GM12878 (cell line): ENCODE data around the gene STK32B. TPM values are rescaled to one million over a fixed set of nuclear protein-coding genes. Genes with fewer than 3 reads are reported as not detected.

ENCODE experiments used
- ATAC-seq: fragments of 200-7000 bp; cut with Tn5 transposase; 3 replicates; pipeline ENCODE4 v1.9.1; 2020; ENCODE audit warnings: mild to moderate bottlenecking, moderate library complexity
- BruUV-seq: library from RNA; stranded (reverse); fragments of 400-500 nt; replicated peaks from 2 replicates; lab custom pipeline; 2021; lab: Mats Ljungman, UMichigan
- CTCF ChIA-PET: fragments of 300-600 bp; sonication (Branson Sonifier 250); formaldehyde crosslinking; extraction: SDS; loops from one replicate; lab custom pipeline; 2021; ENCODE audit warnings: inconsistent platforms; lab: Yijun Ruan, JAX
- POLR2A ChIA-PET: fragments of 350-600 bp; formaldehyde crosslinking; extraction: SDS; loops from one replicate; lab custom pipeline; 2021; ENCODE audit warnings: inconsistent platforms; lab: Charles Lee
- RAD21 ChIA-PET: fragments of 300-600 bp; sonication (Branson Sonifier 250); formaldehyde crosslinking; loops from one replicate; lab custom pipeline; 2023; ENCODE audit warnings: antibody characterized with exemption; ENCODE audit not compliant: unreplicated experiment; lab: Charles Lee
- SMC1A ChIA-PET: fragments of 300-600 bp; sonication (Branson Sonifier 250); formaldehyde crosslinking; loops from one replicate; lab custom pipeline; 2023; ENCODE audit not compliant: unreplicated experiment, uncharacterized antibody; lab: Charles Lee
- DNase-seq: peaks from one replicate; pipeline ENCODE4 v3.0.0-alpha.2; 2011; ENCODE audit warnings: low read depth, low spot score
- FAIRE-seq: peaks from 3 replicates; lab custom pipeline; 2011; peaks lifted over from hg19 to GRCh38; lab: Jason Lieb, UNC
- H2AFZ ChIP-seq: 2 replicates; pipeline ENCODE4 v1.6.0; 2011; ENCODE audit warnings: low read depth, low read length, control low read depth; ENCODE audit not compliant: control insufficient read depth
- H3K27ac ChIP-seq: 2 replicates; pipeline ENCODE4 v1.5.1; 2011; ENCODE audit warnings: control low read depth; ENCODE audit not compliant: control insufficient read depth, insufficient read depth
- H3K27me3 ChIP-seq, 2 experiments: replicated peaks in 1 of 2; 2 replicates each; pipeline versions ENCODE4 v1.6.0 to v1.6.1; 2011; ENCODE audit warnings: low read length in 1 of 2; ENCODE audit not compliant: control insufficient read depth in 2 of 2, insufficient read depth in 2 of 2
- H3K36me3 ChIP-seq, 2 experiments: 2 replicates each; pipeline ENCODE4 v1.5.1; 2011; ENCODE audit warnings: low read length in 1 of 2; ENCODE audit not compliant: control insufficient read depth in 2 of 2, insufficient read depth in 2 of 2
- H3K4me1 ChIP-seq: 2 replicates; pipeline ENCODE4 v1.6.1; 2011; ENCODE audit warnings: mild to moderate bottlenecking, low read length, moderate library complexity, mixed read lengths; ENCODE audit not compliant: control insufficient read depth, insufficient read depth
- H3K4me2 ChIP-seq: 2 replicates; pipeline ENCODE4 v1.6.0; 2011; ENCODE audit warnings: control low read depth; ENCODE audit not compliant: control insufficient read depth, insufficient read depth
- H3K4me3 ChIP-seq: fragments of 200-600 bp; sonication (generic); 2 replicates; pipeline ENCODE4 v1.5.1; 2016
- H3K79me2 ChIP-seq: 2 replicates; pipeline ENCODE4 v1.6.0; 2011; ENCODE audit warnings: low read length; ENCODE audit not compliant: control insufficient read depth, insufficient read depth
- H3K9ac ChIP-seq: 2 replicates; pipeline ENCODE4 v1.8.0; 2011; ENCODE audit warnings: low read length, control low read depth, mixed read lengths; ENCODE audit not compliant: control insufficient read depth, insufficient read depth
- H3K9me3 ChIP-seq: replicated peaks from 3 replicates; pipeline ENCODE4 v1.5.1; 2011; ENCODE audit warnings: mild to moderate bottlenecking, low read length; ENCODE audit not compliant: control insufficient read depth, insufficient read depth
- H4K20me1 ChIP-seq: 2 replicates; pipeline ENCODE4 v1.6.0; 2011; ENCODE audit not compliant: control insufficient read depth, insufficient read depth
- CEBPB ChIP-seq, 2 experiments: fragments of 150-350 bp in 1 of 2; IDR thresholded peaks; 2 replicates each; pipeline ENCODE4 v1.6.1; 2012 to 2014; ENCODE audit warnings: low read depth in 2 of 2, low read length in 2 of 2, borderline replicate concordance in 1 of 2, inconsistent platforms in 1 of 2
- CHD2 ChIP-seq: IDR thresholded peaks from 2 replicates; pipeline ENCODE4 v1.6.1; 2011; ENCODE audit warnings: low read depth, low read length, improper control_type of control experiment, borderline replicate concordance
- HDAC6 ChIP-seq: fragments of 200-600 bp; sonication (generic); IDR thresholded peaks from one replicate; pipeline ENCODE4 v1.8.0; 2017; ENCODE audit warnings: antibody characterized with exemption; ENCODE audit not compliant: unreplicated experiment
- KLF5 ChIP-seq: fragments of 450-650 bp; IDR thresholded peaks from 2 replicates; pipeline ENCODE4 v1.6.1; 2014; ENCODE audit warnings: mild to moderate bottlenecking; ENCODE audit not compliant: partially characterized antibody
- MEF2A ChIP-seq: IDR thresholded peaks from 2 replicates; pipeline ENCODE4 v1.6.1; 2011; ENCODE audit warnings: low read depth, mild to moderate bottlenecking, low read length, moderate library complexity; ENCODE audit not compliant: insufficient read depth
- MTA2 ChIP-seq: fragments of 450-650 bp; IDR thresholded peaks from 2 replicates; pipeline ENCODE4 v1.6.1; 2016; ENCODE audit warnings: low read depth, mild to moderate bottlenecking, moderate library complexity
- NR2F1 ChIP-seq: fragments of 450-650 bp; conservative IDR thresholded peaks from 2 replicates; pipeline ENCODE4 v1.6.1; 2017; ENCODE audit warnings: mild to moderate bottlenecking
- POLR2AphosphoS2 ChIP-seq: IDR thresholded peaks from 2 replicates; pipeline ENCODE4 v1.6.1; 2011; ENCODE audit warnings: low read depth, mild to moderate bottlenecking, low read length, improper control_type of control experiment, moderate library complexity
- SPI1 ChIP-seq: IDR thresholded peaks from 2 replicates; pipeline ENCODE4 v1.6.1; 2011; ENCODE audit warnings: low read depth, mild to moderate bottlenecking, low read length, moderate library complexity, borderline replicate concordance; ENCODE audit not compliant: insufficient read depth
- TAF1 ChIP-seq: IDR thresholded peaks from 2 replicates; pipeline ENCODE4 v1.6.1; 2011; ENCODE audit warnings: mild to moderate bottlenecking, low read depth, low read length, borderline replicate concordance
- ZNF274 ChIP-seq: IDR thresholded peaks from one replicate; pipeline ENCODE4 v1.8.0; 2011; ENCODE audit not compliant: insufficient read length, insufficient read depth
- WGBS: methylation state at CpG from one replicate; pipeline ENCODE4 v1.1.6; 2016; ENCODE audit warnings: low lambda C conversion rate; ENCODE audit not compliant: insufficient replicate concordance, insufficient coverage; ENCODE audit errors: missing lambda C conversion rate; 5-methylcytosine and 5-hydroxymethylcytosine counted together
- in situ Hi-C: fragments of 300-500 bp; cut with MboI; formaldehyde crosslinking; loops from 9 replicates; pipeline ENCODE4 v1.14.3; 2018; ENCODE audit warnings: mixed read lengths
- intact Hi-C: fragments of 100-400 bp; cut with micrococcal nuclease; formaldehyde crosslinking; loops from one replicate; pipeline ENCODE4 v1.14.2; 2022; ENCODE audit not compliant: unreplicated experiment
- polyA plus RNA-seq, 11 experiments: library from polyadenylated mRNA; depleted of rRNA in 4 of 11; unstranded in 6 of 11; stranded (reverse) in 5 of 11; fragments of >200 nt; fragmentation: Nextera tagmentation in 4 of 11; fragmentation: Illumina TruSeq in 1 of 11; extraction: Ambion mirVana in 4 of 11; extraction: Trizol in 1 of 11; gene quantifications; 1 replicate in 1 of 11; 2 replicates in 10 of 11; pipeline versions ENCODE4 v1.2.1 to v1.2.3, GENCODE V29; 2011 to 2016; ENCODE audit warnings: inconsistent platforms in 2 of 11, missing spikeins in 2 of 11, low read depth in 1 of 11
- total RNA-seq, 4 experiments: library from RNA; depleted of rRNA in 3 of 4; stranded (reverse); fragments of >200 nt in 3 of 4; fragmentation: Illumina TruSeq in 1 of 4; extraction: Trizol in 1 of 4; gene quantifications; 2 replicates each; pipeline versions ENCODE4 v1.2.1 to v1.2.3, GENCODE V29; 2013 to 2021
- TF ChIP-seq, protein P1 (sequence below): fragments of 450-650 bp; IDR thresholded peaks from 2 replicates; pipeline ENCODE4 v1.6.1; 2017; ENCODE audit warnings: mild to moderate bottlenecking, low read depth, inconsistent platforms; ENCODE audit not compliant: poor library complexity, severe bottlenecking

The STK32B gene
- total and polyA plus RNA-seq, 10 of the 15 experiments (the other 5 are each of a cell fraction or from before 2014, with no cell fraction given) = 0.04 to 0.12 (median 0.08) TPM; not detected in 7

DNA sequence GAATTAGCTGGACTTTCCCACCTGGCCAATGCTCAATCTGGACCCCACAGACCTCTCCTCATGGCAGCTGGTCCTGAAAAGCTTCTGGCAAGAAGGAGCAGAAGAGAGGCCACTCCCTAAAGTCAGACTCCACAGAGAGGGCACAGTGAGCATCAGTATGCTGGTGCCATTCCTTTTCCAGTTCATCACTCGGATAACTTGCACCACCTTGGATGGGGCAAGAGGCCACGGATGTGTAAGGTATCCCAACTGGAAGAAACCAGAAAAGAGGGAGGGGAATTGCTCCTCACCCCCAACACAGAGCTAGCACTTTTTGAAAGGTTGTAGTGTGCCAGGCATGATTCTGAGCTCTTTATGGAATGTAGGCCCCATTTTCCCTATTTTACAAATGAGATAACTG lies 85.9 kb downstream of the STK32B start:
- ATAC-seq (no peak), FAIRE-seq (no peak), DNase-seq (no peak)
- ChIA-PET RAD21 (no interaction called here), CTCF (no interaction called here), POLR2A (no interaction called here), SMC1A (no interaction called here)
- TF ChIP-seq SPI1 (no peak), HDAC6 (no peak), TAF1 (no peak), CEBPB (IDR thresholded peaks at IDR 0.05; ENCODE audit: borderline replicate concordance in 1 of 2, low read depth in 2 of 2, low read length in 2 of 2) (no peak), ZNF274 (no peak), KLF5 (no peak), NR2F1 (no peak), CHD2 (no peak), POLR2AphosphoS2 (no peak), MEF2A (no peak), MTA2 (no peak)
- TF ChIP-seq, protein P1, sequence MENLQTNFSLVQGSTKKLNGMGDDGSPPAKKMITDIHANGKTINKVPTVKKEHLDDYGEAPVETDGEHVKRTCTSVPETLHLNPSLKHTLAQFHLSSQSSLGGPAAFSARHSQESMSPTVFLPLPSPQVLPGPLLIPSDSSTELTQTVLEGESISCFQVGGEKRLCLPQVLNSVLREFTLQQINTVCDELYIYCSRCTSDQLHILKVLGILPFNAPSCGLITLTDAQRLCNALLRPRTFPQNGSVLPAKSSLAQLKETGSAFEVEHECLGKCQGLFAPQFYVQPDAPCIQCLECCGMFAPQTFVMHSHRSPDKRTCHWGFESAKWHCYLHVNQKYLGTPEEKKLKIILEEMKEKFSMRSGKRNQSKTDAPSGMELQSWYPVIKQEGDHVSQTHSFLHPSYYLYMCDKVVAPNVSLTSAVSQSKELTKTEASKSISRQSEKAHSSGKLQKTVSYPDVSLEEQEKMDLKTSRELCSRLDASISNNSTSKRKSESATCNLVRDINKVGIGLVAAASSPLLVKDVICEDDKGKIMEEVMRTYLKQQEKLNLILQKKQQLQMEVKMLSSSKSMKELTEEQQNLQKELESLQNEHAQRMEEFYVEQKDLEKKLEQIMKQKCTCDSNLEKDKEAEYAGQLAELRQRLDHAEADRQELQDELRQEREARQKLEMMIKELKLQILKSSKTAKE = no peak
- Histone ChIP-seq H3K27me3 (no peaks in the 10 kb centered on the region), H3K4me1 (no peaks in the 10 kb centered on the region), H3K36me3 (no peaks in the 10 kb centered on the region), H4K20me1 (no peaks in the 10 kb centered on the region), H3K79me2 (no peaks in the 10 kb centered on the region), H2AFZ (no peak overlapping the region), H3K27ac (no peak overlapping the region), H3K4me3 (no peak overlapping the region), H3K9ac (no peak overlapping the region), H3K4me2 (no peak overlapping the region), H3K9me3 (no peaks in the 10 kb centered on the region)
- no TSS peak for BruUV-seq
- intact Hi-C loops = no loop called here
- in situ Hi-C loops = no loop called here
- WGBS = 3% methylated on average over 2 of the region's 2 CpGs
